ENCODE results near the gene PDXDC1.

- TF ChIP-seq CTCF (IDR thresholded peaks at IDR 0.05) (no peak), EZH2 (IDR thresholded peaks at IDR 0.05) (no peak)
Observed at GRCh38 chr16:15059324-15059723, 84.5 kb downstream of the PDXDC1 start.

All from neural progenitor cell (in vitro differentiated cells).